OCI-LY7 (cell line): Measurements from ENCODE around the gene MCM10.

Source experiments
- EZH2phosphoT487 ChIP-seq: fragments of 200-600 bp; sonication (generic); IDR thresholded peaks from 2 replicates; pipeline ENCODE4 v1.6.1; 2018; ENCODE audit warnings: low read depth, borderline replicate concordance, mild to moderate bottlenecking, mixed run types, antibody characterized with exemption, low read length, moderate library complexity, mixed read lengths
- TF ChIP-seq, protein P1 (sequence below): fragments of 200-600 bp; sonication (generic); conservative IDR thresholded peaks from 2 replicates; pipeline ENCODE4 v1.5.1; 2014; ENCODE audit warnings: mild to moderate bottlenecking, antibody characterized with exemption, low read length, moderate library complexity, mixed read lengths

GRCh38 chr10:13223241-13223640 lies 61.9 kb downstream of the MCM10 start:
- TF ChIP-seq, protein P1, sequence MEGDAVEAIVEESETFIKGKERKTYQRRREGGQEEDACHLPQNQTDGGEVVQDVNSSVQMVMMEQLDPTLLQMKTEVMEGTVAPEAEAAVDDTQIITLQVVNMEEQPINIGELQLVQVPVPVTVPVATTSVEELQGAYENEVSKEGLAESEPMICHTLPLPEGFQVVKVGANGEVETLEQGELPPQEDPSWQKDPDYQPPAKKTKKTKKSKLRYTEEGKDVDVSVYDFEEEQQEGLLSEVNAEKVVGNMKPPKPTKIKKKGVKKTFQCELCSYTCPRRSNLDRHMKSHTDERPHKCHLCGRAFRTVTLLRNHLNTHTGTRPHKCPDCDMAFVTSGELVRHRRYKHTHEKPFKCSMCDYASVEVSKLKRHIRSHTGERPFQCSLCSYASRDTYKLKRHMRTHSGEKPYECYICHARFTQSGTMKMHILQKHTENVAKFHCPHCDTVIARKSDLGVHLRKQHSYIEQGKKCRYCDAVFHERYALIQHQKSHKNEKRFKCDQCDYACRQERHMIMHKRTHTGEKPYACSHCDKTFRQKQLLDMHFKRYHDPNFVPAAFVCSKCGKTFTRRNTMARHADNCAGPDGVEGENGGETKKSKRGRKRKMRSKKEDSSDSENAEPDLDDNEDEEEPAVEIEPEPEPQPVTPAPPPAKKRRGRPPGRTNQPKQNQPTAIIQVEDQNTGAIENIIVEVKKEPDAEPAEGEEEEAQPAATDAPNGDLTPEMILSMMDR = no peak
- no peak for TF ChIP-seq EZH2phosphoT487
